Nephron progenitor cell (in vitro differentiated cells): ENCODE data around the gene ATF6B.

Experiments used
- DNase-seq: peaks from one replicate; pipeline ENCODE4 v3.0.0; 2021
- H3K27ac Mint-ChIP-seq: 2 replicates; pipeline ENCODE4 v1.8.0; 2021; ENCODE audit warnings: mild to moderate bottlenecking, moderate library complexity, mixed read lengths
- H3K27me3 Mint-ChIP-seq: 2 replicates; pipeline ENCODE4 v1.8.0; 2021; ENCODE audit warnings: mild to moderate bottlenecking, low read depth, mixed read lengths; ENCODE audit not compliant: poor library complexity
- H3K36me3 Mint-ChIP-seq: 2 replicates; pipeline ENCODE4 v1.8.0; 2021; ENCODE audit warnings: low read depth, mixed read lengths
- H3K4me1 Mint-ChIP-seq: 2 replicates; pipeline ENCODE4 v1.8.0; 2021; ENCODE audit warnings: mixed read lengths
- H3K4me3 Mint-ChIP-seq: 2 replicates; pipeline ENCODE4 v1.8.0; 2021; ENCODE audit warnings: mild to moderate bottlenecking, moderate library complexity, mixed read lengths
- H3K9me3 Mint-ChIP-seq: 2 replicates; pipeline ENCODE4 v1.8.0; 2021; ENCODE audit warnings: mild to moderate bottlenecking, moderate library complexity, mixed read lengths
- CTCF ChIP-seq: fragments of 200-600 bp; sonication (generic); IDR thresholded peaks from 2 replicates; pipeline ENCODE4 v1.5.0; 2021; ENCODE audit warnings: antibody characterized with exemption

The ATF6B gene

GRCh38 chr6:32127717-32128592 is at the start of gene ATF6B:
TSS of gene ATF6B (minus strand) at chr6:32128246. CDS start at chr6:32128207, 39 bp downstream.
- TF ChIP-seq CTCF: no peak
- peaks cover 52% of the 10 kb centered on the region for H3K4me1 Mint-ChIP-seq
- H3K4me3 Mint-ChIP-seq: peak within 1 kb of the TSS; percentile 100
- DNase-seq: peak; percentile 94
- peaks cover 24% of the 10 kb centered on the region for H3K36me3 Mint-ChIP-seq
- H3K27ac Mint-ChIP-seq: peak within 1 kb of the TSS; percentile 100
- H3K9me3 Mint-ChIP-seq: no peaks in the 10 kb centered on the region
- peaks cover 7% of the 10 kb centered on the region for H3K27me3 Mint-ChIP-seq

GRCh38 chr6:32177183-32177787 is 49.2 kb upstream of the ATF6B start:
- Mint-ChIP-seq H3K36me3 (peaks cover 23% of the 10 kb centered on the region), H3K9me3 (no peaks in the 10 kb centered on the region), H3K4me1 (peaks cover 80% of the 10 kb centered on the region), H3K27me3 (no peaks in the 10 kb centered on the region), H3K27ac (peak overlapping the region; percentile 90), H3K4me3 (peak overlapping the region; percentile 93)
- TF ChIP-seq CTCF: no peak
- peak; percentile 46 for DNase-seq

- peak overlapping the region; percentile 90 for H3K27ac Mint-ChIP-seq
- H3K4me1 Mint-ChIP-seq: peaks cover 80% of the 10 kb centered on the region
- DNase-seq: no peak
- no peak for TF ChIP-seq CTCF
- H3K36me3 Mint-ChIP-seq: peaks cover 23% of the 10 kb centered on the region
- H3K9me3 Mint-ChIP-seq: no peaks in the 10 kb centered on the region
- H3K4me3 Mint-ChIP-seq: peak overlapping the region; percentile 93
- no peaks in the 10 kb centered on the region for H3K27me3 Mint-ChIP-seq
Measured at GRCh38 chr6:32176476-32177182, 48.6 kb upstream of the ATF6B start.

- H3K27me3 Mint-ChIP-seq: no peaks in the 10 kb centered on the region
- H3K27ac Mint-ChIP-seq: peak within 1 kb of the TSS; percentile 90
- H3K4me3 Mint-ChIP-seq: peak within 1 kb of the TSS; percentile 93
- peak; percentile 99 for DNase-seq
- H3K9me3 Mint-ChIP-seq: no peaks in the 10 kb centered on the region
- peaks cover 72% of the 10 kb centered on the region for H3K4me1 Mint-ChIP-seq
- peaks cover 23% of the 10 kb centered on the region for H3K36me3 Mint-ChIP-seq
- TF ChIP-seq CTCF: no peak
Measured at GRCh38 chr6:32175711-32176475, 47.8 kb upstream of the ATF6B start, which contains the start of gene AGPAT1. TSS of gene AGPAT1 (minus strand) at chr6:32176084. CDS start at chr6:32171496, 4,588 bp downstream.

GRCh38 chr6:32175322-32175710 is 47.3 kb upstream of the ATF6B start:
- Mint-ChIP-seq H3K27ac (no peak overlapping the region), H3K4me3 (peak overlapping the region; percentile 93)

More at GRCh38 chr6:32175322-32175710, 47.3 kb upstream of the ATF6B start:
- Mint-ChIP-seq H3K27me3 (no peaks in the 10 kb centered on the region), H3K9me3 (no peaks in the 10 kb centered on the region), H3K36me3 (peaks cover 23% of the 10 kb centered on the region), H3K4me1 (peaks cover 66% of the 10 kb centered on the region)
- TF ChIP-seq CTCF: no peak
- no peak for DNase-seq
